ENCODE data around the gene RFTN1. TPM values are rescaled to one million over a fixed set of nuclear protein-coding genes. Genes with fewer than 3 reads are reported as not detected.

The RFTN1 gene
- total and polyA plus RNA-seq, 9 donors = 25.2 to 63.1 (median 46.4) TPM

GRCh38 chr3:16463119-16463518 lies 50.4 kb downstream of the RFTN1 start:
- TF ChIP-seq POLR2A (IDR thresholded peaks at IDR 0.05) (no peak), CTCF (IDR thresholded peaks at IDR 0.05) (no peak), EP300 (IDR thresholded peaks at IDR 0.05) (no peak)
- WGBS, 3 donors = 92 to 93% (median 93%) methylated on average over 1 of the region's 1 CpG

DNA sequence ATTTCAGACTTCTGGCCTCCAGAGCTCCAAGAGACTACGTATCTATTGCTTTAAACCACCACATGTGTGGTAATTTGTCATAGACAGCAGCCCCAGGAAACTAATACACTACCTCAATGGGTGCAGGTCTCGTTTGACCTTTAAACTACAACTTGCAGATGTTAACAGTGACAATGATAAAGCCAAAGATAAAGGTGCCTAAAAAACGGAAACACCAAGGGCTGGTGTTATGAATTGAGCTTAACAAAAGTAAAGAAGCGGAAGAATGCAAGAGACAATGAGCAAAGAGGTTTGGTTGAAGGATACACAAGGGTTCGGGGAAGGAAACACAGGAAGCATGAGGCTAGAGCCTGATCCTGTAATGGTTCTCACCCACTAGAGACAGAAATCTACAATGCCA lies 50.8 kb downstream of the RFTN1 start:
- H3K27me3 ChIP-seq = no peaks in the 10 kb centered on the region
- TF ChIP-seq POLR2A (IDR thresholded peaks at IDR 0.05) = no peak
- TF ChIP-seq EP300 (IDR thresholded peaks at IDR 0.05) = no peak
- TF ChIP-seq CTCF (IDR thresholded peaks at IDR 0.05) = no peak
- 93 to 94% (median 93%) methylated on average over 5 of the region's 5 CpGs for WGBS, 3 donors
- H3K9me3 ChIP-seq = no peaks in the 10 kb centered on the region
- intact Hi-C loops (cut with DNase I) = no loop called here
- H3K4me1 ChIP-seq (ENCODE audit: insufficient read depth) = peaks cover 7% of the 10 kb centered on the region
- no peak overlapping the region for H3K27ac ChIP-seq
- H3K4me3 ChIP-seq = no peak overlapping the region
- no peaks in the 10 kb centered on the region for H3K36me3 ChIP-seq
- no peak for DNase-seq

More at GRCh38 chr3:16463119-16463518, 50.4 kb downstream of the RFTN1 start:
- Histone ChIP-seq H3K9me3 (no peaks in the 10 kb centered on the region), H3K27me3 (no peaks in the 10 kb centered on the region), H3K4me1 (ENCODE audit: insufficient read depth) (peaks cover 7% of the 10 kb centered on the region), H3K4me3 (no peak overlapping the region), H3K27ac (no peak overlapping the region), H3K36me3 (no peaks in the 10 kb centered on the region)
- intact Hi-C loops (cut with DNase I) = no loop called here
- no peak for DNase-seq

DNA sequence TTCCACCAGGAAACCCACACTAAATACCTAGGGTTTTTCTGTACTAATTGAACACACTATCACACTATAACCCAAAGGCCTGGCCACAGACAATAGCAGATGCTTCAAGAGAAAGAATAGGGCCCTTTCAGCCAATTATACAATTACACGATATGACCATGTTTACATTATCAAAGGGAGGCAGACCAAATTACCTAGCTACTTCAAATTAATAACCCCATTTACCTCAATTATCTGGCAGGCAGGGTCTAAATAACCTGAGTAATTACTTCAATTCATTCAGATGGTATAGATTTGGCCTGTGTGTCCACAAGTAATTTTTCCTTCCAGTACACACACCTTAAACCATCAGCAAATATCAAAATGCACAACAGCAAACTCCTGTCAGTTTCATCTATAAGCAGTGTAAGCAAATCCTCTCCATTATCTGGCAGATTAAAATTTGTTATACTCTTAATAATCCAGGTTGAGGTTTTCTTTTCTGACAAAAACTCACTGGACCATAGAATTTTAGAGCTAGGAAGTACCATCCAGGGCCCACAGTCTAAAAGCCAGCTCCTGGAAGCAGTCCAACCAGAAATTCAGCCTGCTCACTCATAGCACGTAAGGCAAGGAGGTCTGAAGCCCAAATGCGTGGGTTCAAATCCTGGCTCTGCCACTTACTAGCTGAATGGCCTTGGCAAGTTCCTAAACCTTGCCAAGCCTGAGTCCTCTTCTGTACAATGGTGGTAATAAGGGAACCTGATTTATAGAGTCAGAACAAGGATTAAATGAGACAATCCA lies 51.8 kb downstream of the RFTN1 start:
- no peak for DNase-seq
- TF ChIP-seq POLR2A (IDR thresholded peaks at IDR 0.05) = no peak
- TF ChIP-seq EP300 (IDR thresholded peaks at IDR 0.05) = no peak
- TF ChIP-seq CTCF (IDR thresholded peaks at IDR 0.05) = no peak
- Histone ChIP-seq H3K27me3 (no peaks in the 10 kb centered on the region), H3K36me3 (no peaks in the 10 kb centered on the region), H3K9me3 (no peaks in the 10 kb centered on the region), H3K4me1 (ENCODE audit: insufficient read depth) (peaks cover 7% of the 10 kb centered on the region), H3K27ac (no peak overlapping the region), H3K4me3 (no peak overlapping the region)
- 90 to 94% (median 94%) methylated on average over 3 of the region's 3 CpGs for WGBS, 3 donors
- intact Hi-C loops (cut with DNase I) = no loop called here

DNA sequence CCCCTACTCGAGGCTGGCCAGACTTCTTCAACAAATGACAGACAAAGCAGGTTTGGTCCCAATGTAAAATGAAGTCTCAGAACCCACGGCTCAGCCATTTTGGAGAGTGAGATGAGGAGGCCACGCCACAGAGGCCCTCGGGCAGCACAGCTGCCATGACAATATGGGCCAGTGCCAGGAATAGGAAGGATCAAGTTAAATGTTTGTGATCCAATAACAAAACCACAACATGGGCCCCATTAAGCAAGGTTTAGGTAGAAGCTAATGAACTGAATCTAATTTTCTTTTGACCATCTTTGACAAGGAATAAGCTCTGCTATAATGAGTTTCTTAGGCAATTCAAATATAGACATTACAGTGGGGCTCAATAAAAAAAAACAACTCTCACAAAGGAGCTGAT lies 52.6 kb downstream of the RFTN1 start:
- DNase-seq = no peak
- Histone ChIP-seq H3K27me3 (no peaks in the 10 kb centered on the region), H3K4me1 (ENCODE audit: insufficient read depth) (peaks cover 5% of the 10 kb centered on the region), H3K36me3 (no peaks in the 10 kb centered on the region), H3K9me3 (no peaks in the 10 kb centered on the region), H3K27ac (no peak overlapping the region), H3K4me3 (no peak overlapping the region)
- intact Hi-C loops (cut with DNase I) = no loop called here
- WGBS, 3 donors = 91 to 96% (median 94%) methylated on average over 4 of the region's 4 CpGs
- TF ChIP-seq POLR2A (IDR thresholded peaks at IDR 0.05) (no peak), CTCF (IDR thresholded peaks at IDR 0.05) (no peak), EP300 (IDR thresholded peaks at IDR 0.05) (no peak)

Measured in ovary (tissue), 9 donors.